ENCODE data around the gene TOP2A.

The TOP2A gene

GRCh38 chr17:40356990-40357881 is 60.5 kb downstream of the TOP2A start:
- DNase-seq, result no peak

GRCh38 chr17:40355804-40356758 is 61.6 kb downstream of the TOP2A start:
- no peak for DNase-seq

GRCh38 chr17:40355123-40355803 is 62.4 kb downstream of the TOP2A start:
- DNase-seq, result peak; percentile 53

- no peak for DNase-seq
Measured at GRCh38 chr17:40354221-40355122, 63.2 kb downstream of the TOP2A start.

GRCh38 chr17:40352779-40353394 is 64.8 kb downstream of the TOP2A start:
- DNase-seq, result peak; percentile 37

GRCh38 chr17:40352237-40352778 is 65.4 kb downstream of the TOP2A start:
- no peak for DNase-seq

GRCh38 chr17:40351359-40352236 is 66.1 kb downstream of the TOP2A start:
- DNase-seq, result no peak

- no peak for DNase-seq
Measured at GRCh38 chr17:40350689-40351358, 66.9 kb downstream of the TOP2A start.

- peak; percentile 48 for DNase-seq
Measured at GRCh38 chr17:40349895-40350688, 67.6 kb downstream of the TOP2A start.

GRCh38 chr17:40349477-40349894 is 68.2 kb downstream of the TOP2A start:
- no peak for DNase-seq

GRCh38 chr17:40348562-40349476 is 68.9 kb downstream of the TOP2A start:
- DNase-seq, result peak; percentile 60

GRCh38 chr17:40348136-40348504 is 69.6 kb downstream of the TOP2A start:
- peak; percentile 28 for DNase-seq

GRCh38 chr17:40347319-40348135 is 70.2 kb downstream of the TOP2A start:
- DNase-seq, result no peak

- DNase-seq, result no peak
Measured at GRCh38 chr17:40346765-40347158, 70.9 kb downstream of the TOP2A start.

- DNase-seq, result no peak
Measured at GRCh38 chr17:40345994-40346764, 71.5 kb downstream of the TOP2A start.
